ENCODE data around the gene ACSF2.
"Not testable (repeated sequence)": the region's sequence is repeated elsewhere in the genome, so short reads cannot be mapped to it uniquely, and the experiment has no call there.

ACSF2 gene

GRCh38 chr17:50425682-50426471, at the start of gene ACSF2:
TSS of gene ACSF2 (plus strand) at chr17:50426218. CDS start at chr17:50426262, 44 bp downstream.
- DNase-seq: no peak

GRCh38 chr17:50379351-50380132, 46.5 kb upstream of the ACSF2 start:
- DNase-seq: no peak

- no peak for DNase-seq
Measured at GRCh38 chr17:50380369-50381259, 45.4 kb upstream of the ACSF2 start.

GRCh38 chr17:50381260-50381815, 44.7 kb upstream of the ACSF2 start:
- DNase-seq: no peak

- no peak for DNase-seq
Measured at GRCh38 chr17:50381920-50382319, 44.1 kb upstream of the ACSF2 start.

- no peak for DNase-seq
Measured at GRCh38 chr17:50382931-50383330, 43.1 kb upstream of the ACSF2 start.

- no peak for DNase-seq
Measured at GRCh38 chr17:50386510-50386909, 39.5 kb upstream of the ACSF2 start.

- DNase-seq: no peak
Measured at GRCh38 chr17:50388728-50389127, 37.3 kb upstream of the ACSF2 start.

GRCh38 chr17:50389534-50389933, 36.5 kb upstream of the ACSF2 start:
- DNase-seq: no peak

- DNase-seq: no peak
Measured at GRCh38 chr17:50392621-50393020, 33.4 kb upstream of the ACSF2 start.

- no peak for DNase-seq
Measured at GRCh38 chr17:50393700-50394099, 32.3 kb upstream of the ACSF2 start.

- no peak for DNase-seq
Measured at GRCh38 chr17:50394711-50395110, 31.3 kb upstream of the ACSF2 start.

- peak; percentile 38 for DNase-seq
Measured at GRCh38 chr17:50396261-50397110, 29.5 kb upstream of the ACSF2 start.

- DNase-seq: peak; percentile 43
Measured at GRCh38 chr17:50397111-50397918, 28.7 kb upstream of the ACSF2 start, which contains the start of gene LRRC59. TSS of gene LRRC59 (minus strand) at chr17:50397523. CDS start at chr17:50397317, 206 bp downstream.

- no peak for DNase-seq
Measured at GRCh38 chr17:50397919-50398285, 28.1 kb upstream of the ACSF2 start.

- DNase-seq: not testable (repeated sequence)
Measured at GRCh38 chr17:50398672-50399071, 27.3 kb upstream of the ACSF2 start.

- DNase-seq: not testable (repeated sequence)
Measured at GRCh38 chr17:50399591-50399990, 26.4 kb upstream of the ACSF2 start.

- not testable (repeated sequence) for DNase-seq
Measured at GRCh38 chr17:50405351-50405750, 20.7 kb upstream of the ACSF2 start.

GRCh38 chr17:50406578-50406977, 19.4 kb upstream of the ACSF2 start:
- DNase-seq: no peak

- no peak for DNase-seq
Measured at GRCh38 chr17:50407921-50408320, 18.1 kb upstream of the ACSF2 start.

All from COR-L47 (cell line).